ENCODE measurements around the gene ABLIM3.

ABLIM3 gene

GRCh38 chr5:149228618-149229297 is 87.5 kb downstream of the ABLIM3 start:
- peaks cover 3% of the 10 kb centered on the region for H3K36me3 ChIP-seq (replicated peaks)
- no peak overlapping the region for H3K27ac ChIP-seq
- DNase-seq: peak; percentile 67
- TF ChIP-seq, protein P1, sequence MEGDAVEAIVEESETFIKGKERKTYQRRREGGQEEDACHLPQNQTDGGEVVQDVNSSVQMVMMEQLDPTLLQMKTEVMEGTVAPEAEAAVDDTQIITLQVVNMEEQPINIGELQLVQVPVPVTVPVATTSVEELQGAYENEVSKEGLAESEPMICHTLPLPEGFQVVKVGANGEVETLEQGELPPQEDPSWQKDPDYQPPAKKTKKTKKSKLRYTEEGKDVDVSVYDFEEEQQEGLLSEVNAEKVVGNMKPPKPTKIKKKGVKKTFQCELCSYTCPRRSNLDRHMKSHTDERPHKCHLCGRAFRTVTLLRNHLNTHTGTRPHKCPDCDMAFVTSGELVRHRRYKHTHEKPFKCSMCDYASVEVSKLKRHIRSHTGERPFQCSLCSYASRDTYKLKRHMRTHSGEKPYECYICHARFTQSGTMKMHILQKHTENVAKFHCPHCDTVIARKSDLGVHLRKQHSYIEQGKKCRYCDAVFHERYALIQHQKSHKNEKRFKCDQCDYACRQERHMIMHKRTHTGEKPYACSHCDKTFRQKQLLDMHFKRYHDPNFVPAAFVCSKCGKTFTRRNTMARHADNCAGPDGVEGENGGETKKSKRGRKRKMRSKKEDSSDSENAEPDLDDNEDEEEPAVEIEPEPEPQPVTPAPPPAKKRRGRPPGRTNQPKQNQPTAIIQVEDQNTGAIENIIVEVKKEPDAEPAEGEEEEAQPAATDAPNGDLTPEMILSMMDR (IDR thresholded peaks at IDR 0.05; ENCODE audit: low read depth, low read length, missing control alignments): peak; percentile 84
- in situ Hi-C loops (cut with HindIII; ENCODE audit: low pct_ligation_motif_present, low sequenced_read_pairs): no loop called here
- no peak overlapping the region for H3K4me3 ChIP-seq (ENCODE audit: low read depth, low read length)
- H3K27me3 ChIP-seq (replicated peaks): no peaks in the 10 kb centered on the region

- TF ChIP-seq, protein P1 (IDR thresholded peaks at IDR 0.05; ENCODE audit: low read depth, low read length, missing control alignments): no peak
- no peak overlapping the region for H3K27ac ChIP-seq
- H3K36me3 ChIP-seq (replicated peaks): peaks cover 3% of the 10 kb centered on the region
- H3K27me3 ChIP-seq (replicated peaks): no peaks in the 10 kb centered on the region
- DNase-seq: no peak
- in situ Hi-C loops (cut with HindIII; ENCODE audit: low pct_ligation_motif_present, low sequenced_read_pairs): no loop called here
- H3K4me3 ChIP-seq (ENCODE audit: low read depth, low read length): no peak overlapping the region
These were observed 88.1 kb downstream of the ABLIM3 start for GRCh38 chr5:149229298-149229937.

DNA sequence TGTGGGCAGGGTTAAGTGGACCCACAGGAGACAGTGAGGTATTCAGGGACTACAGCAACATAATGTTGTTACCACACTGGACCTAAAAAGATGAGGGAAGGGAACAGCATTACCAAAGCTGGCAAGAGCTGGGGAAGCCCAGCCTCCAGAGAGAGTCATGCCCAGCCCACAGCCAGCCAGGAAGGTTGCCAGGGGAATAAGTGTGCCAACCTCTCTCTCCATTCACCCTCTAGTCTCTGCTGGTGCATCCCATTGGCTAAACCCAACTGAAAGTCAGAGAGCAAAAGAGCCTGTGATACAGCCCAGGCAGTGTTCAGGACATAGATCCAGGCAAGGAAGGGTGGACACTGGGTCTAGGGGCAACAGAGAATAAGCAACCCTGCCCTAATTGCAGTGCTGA is 94.5 kb downstream of the ABLIM3 start:
- no peak overlapping the region for H3K4me3 ChIP-seq (ENCODE audit: low read depth, low read length)
- peaks cover 3% of the 10 kb centered on the region for H3K36me3 ChIP-seq (replicated peaks)
- TF ChIP-seq, protein P1 (IDR thresholded peaks at IDR 0.05; ENCODE audit: low read depth, low read length, missing control alignments): no peak
- H3K27me3 ChIP-seq (replicated peaks): no peaks in the 10 kb centered on the region
- DNase-seq: no peak
- in situ Hi-C loops (cut with HindIII; ENCODE audit: low pct_ligation_motif_present, low sequenced_read_pairs): no loop called here
- no peak overlapping the region for H3K27ac ChIP-seq

GRCh38 chr5:149237662-149238061 is 96.4 kb downstream of the ABLIM3 start:
- no peak overlapping the region for H3K27ac ChIP-seq
- in situ Hi-C loops (cut with HindIII; ENCODE audit: low pct_ligation_motif_present, low sequenced_read_pairs): no loop called here
- H3K36me3 ChIP-seq (replicated peaks): peaks cover 3% of the 10 kb centered on the region
- H3K27me3 ChIP-seq (replicated peaks): no peaks in the 10 kb centered on the region
- no peak overlapping the region for H3K4me3 ChIP-seq (ENCODE audit: low read depth, low read length)
- TF ChIP-seq, protein P1 (IDR thresholded peaks at IDR 0.05; ENCODE audit: low read depth, low read length, missing control alignments): peak; percentile 63
- no peak for DNase-seq

DNA sequence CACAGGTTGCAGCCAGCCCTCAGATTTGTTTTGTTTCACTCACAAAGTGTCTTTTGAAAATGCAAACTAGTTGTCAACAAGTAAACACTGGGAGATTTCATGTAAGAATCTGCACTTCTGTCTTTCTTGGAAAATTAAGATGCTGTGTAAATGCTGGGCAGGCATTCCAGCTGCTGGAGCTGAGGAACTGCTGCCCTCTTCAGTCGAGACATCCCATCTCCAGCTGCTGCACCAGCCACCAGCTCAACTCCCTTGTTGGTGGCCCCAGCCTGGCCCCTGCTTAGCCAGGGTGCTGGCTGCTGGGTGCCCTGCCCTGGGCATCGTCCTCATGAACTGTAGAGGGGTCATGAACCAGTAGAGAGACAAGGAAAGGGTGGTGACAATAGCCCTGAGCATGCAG is 97.2 kb downstream of the ABLIM3 start:
- Histone ChIP-seq H3K4me3 (ENCODE audit: low read depth, low read length) (no peak overlapping the region), H3K27me3 (replicated peaks) (no peaks in the 10 kb centered on the region), H3K36me3 (replicated peaks) (peaks cover 2% of the 10 kb centered on the region), H3K27ac (no peak overlapping the region)
- in situ Hi-C loops (cut with HindIII; ENCODE audit: low pct_ligation_motif_present, low sequenced_read_pairs): no loop called here
- no peak for DNase-seq
- TF ChIP-seq, protein P1 (IDR thresholded peaks at IDR 0.05; ENCODE audit: low read depth, low read length, missing control alignments): peak; percentile 47
